Hepatocyte (in vitro differentiated cells): ENCODE data around the gene SLC25A48.

Source experiments
- EZH2 ChIP-seq: fragments of 200-600 bp; sonication (generic); IDR thresholded peaks from 2 replicates; pipeline ENCODE4 v1.6.1; 2016; ENCODE audit warnings: antibody characterized with exemption, mild to moderate bottlenecking, borderline replicate concordance
- EZH2phosphoT487 ChIP-seq: fragments of 200-600 bp; sonication (generic); IDR thresholded peaks from one replicate; pipeline ENCODE4 v1.6.1; 2018; ENCODE audit warnings: antibody characterized with exemption, mild to moderate bottlenecking, low read depth, moderate library complexity; ENCODE audit not compliant: unreplicated experiment, severe bottlenecking
- TF ChIP-seq, protein P1 (sequence below): fragments of 200-600 bp; sonication (generic); IDR thresholded peaks from 2 replicates; pipeline ENCODE4 v1.5.1; 2016; ENCODE audit warnings: antibody characterized with exemption, mild to moderate bottlenecking; ENCODE audit not compliant: poor library complexity

DNA sequence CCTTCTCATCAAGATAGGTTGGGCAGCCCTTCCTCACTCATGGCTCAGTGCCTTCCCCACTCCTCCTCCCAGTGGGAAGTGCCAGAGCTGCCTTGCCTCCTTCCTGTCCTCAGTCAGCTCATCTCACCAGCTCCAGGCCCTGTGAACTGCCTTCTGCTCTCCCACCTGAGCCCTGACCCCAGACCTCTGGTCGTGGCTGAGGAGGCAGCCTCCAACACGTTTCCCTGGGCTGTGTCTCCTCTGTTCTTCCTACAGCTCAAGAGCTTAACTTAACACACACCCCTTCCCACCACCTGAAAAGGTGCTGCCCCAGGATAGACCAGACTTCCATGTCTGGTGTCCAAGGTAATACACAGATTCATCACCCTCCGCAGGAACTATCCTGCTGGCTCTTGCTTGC, 40.0 kb downstream of the SLC25A48 start:
- TF ChIP-seq, protein P1, sequence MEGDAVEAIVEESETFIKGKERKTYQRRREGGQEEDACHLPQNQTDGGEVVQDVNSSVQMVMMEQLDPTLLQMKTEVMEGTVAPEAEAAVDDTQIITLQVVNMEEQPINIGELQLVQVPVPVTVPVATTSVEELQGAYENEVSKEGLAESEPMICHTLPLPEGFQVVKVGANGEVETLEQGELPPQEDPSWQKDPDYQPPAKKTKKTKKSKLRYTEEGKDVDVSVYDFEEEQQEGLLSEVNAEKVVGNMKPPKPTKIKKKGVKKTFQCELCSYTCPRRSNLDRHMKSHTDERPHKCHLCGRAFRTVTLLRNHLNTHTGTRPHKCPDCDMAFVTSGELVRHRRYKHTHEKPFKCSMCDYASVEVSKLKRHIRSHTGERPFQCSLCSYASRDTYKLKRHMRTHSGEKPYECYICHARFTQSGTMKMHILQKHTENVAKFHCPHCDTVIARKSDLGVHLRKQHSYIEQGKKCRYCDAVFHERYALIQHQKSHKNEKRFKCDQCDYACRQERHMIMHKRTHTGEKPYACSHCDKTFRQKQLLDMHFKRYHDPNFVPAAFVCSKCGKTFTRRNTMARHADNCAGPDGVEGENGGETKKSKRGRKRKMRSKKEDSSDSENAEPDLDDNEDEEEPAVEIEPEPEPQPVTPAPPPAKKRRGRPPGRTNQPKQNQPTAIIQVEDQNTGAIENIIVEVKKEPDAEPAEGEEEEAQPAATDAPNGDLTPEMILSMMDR, result no peak
- TF ChIP-seq EZH2 (no peak), EZH2phosphoT487 (no peak)
